Measurements from ENCODE around the gene WTIP. TPM values are rescaled to one million over a fixed set of nuclear protein-coding genes. Genes with fewer than 3 reads are reported as not detected.

Gene WTIP
- total and polyA plus RNA-seq, 2 of the 13 experiments (the other 11 are each of a cell fraction or from before 2014, with no cell fraction given): 15.0 to 18.1 TPM

GRCh38 chr19:34503531-34504272 lies 22.1 kb downstream of the WTIP start (continued):
- TF ChIP-seq TEF (CRISPR knock-in tag; IDR thresholded peaks at IDR 0.05) (no peak), SRSF9 (IDR thresholded peaks at IDR 0.05; ENCODE audit: borderline replicate concordance, insufficient read depth, low read depth, low read length, poor library complexity, severe bottlenecking) (no peak), RFXANK (CRISPR knock-in tag; IDR thresholded peaks at IDR 0.05) (no peak), ZNF256 (CRISPR knock-in tag; conservative IDR thresholded peaks at IDR 0.05) (no peak), ZNF550 (CRISPR knock-in tag; IDR thresholded peaks at IDR 0.05; ENCODE audit: borderline replicate concordance) (no peak), PLSCR1 (CRISPR knock-in tag; IDR thresholded peaks at IDR 0.05; ENCODE audit: borderline replicate concordance) (no peak), HNF4G (IDR thresholded peaks at IDR 0.05; ENCODE audit: borderline replicate concordance, low read depth, low read length) (no peak; the same call in 1 of the 2 replicates), HNF4G (CRISPR knock-in tag; IDR thresholded peaks at IDR 0.05; ENCODE audit: borderline replicate concordance, low read depth) (peak; percentile 52; the same call in 1 of the 2 replicates), KMT2A (CRISPR knock-in tag; IDR thresholded peaks at IDR 0.05) (no peak), ATF4 (CRISPR knock-in tag; IDR thresholded peaks at IDR 0.05) (no peak), ZNF510 (CRISPR knock-in tag; IDR thresholded peaks at IDR 0.05; ENCODE audit: low read depth) (no peak), ARNTL (CRISPR knock-in tag; IDR thresholded peaks at IDR 0.05) (no peak), DNMT1 (CRISPR knock-in tag; IDR thresholded peaks at IDR 0.05) (peak; percentile 63; the same call in 1 of the 2 replicates), SP5 (CRISPR knock-in tag; IDR thresholded peaks at IDR 0.05; ENCODE audit: borderline replicate concordance, low read depth) (no peak), TFAP4 (IDR thresholded peaks at IDR 0.05; ENCODE audit: borderline replicate concordance, low read depth) (no peak), SIN3A (IDR thresholded peaks at IDR 0.05; ENCODE audit: borderline replicate concordance, low read depth, low read length) (no peak), ZFX (CRISPR knock-in tag; IDR thresholded peaks at IDR 0.05; ENCODE audit: low read depth) (peak; percentile 36; the same call in 1 of the 2 replicates), ATF7-NPFF (CRISPR knock-in tag; IDR thresholded peaks at IDR 0.05; ENCODE audit: low read depth) (no peak), HBP1 (CRISPR knock-in tag; IDR thresholded peaks at IDR 0.05; ENCODE audit: low read depth) (0 out of 2 replicates have a peak, but pooled peaks have one; percentile 27), NR2C2 (CRISPR knock-in tag; IDR thresholded peaks at IDR 0.05; ENCODE audit: borderline replicate concordance) (peak; percentile 43; the same call in 1 of the 2 replicates), NAIF1 (CRISPR knock-in tag; IDR thresholded peaks at IDR 0.05; ENCODE audit: borderline replicate concordance) (no peak), RAD21 (CRISPR knock-in tag; IDR thresholded peaks at IDR 0.05) (no peak), ATF5 (CRISPR knock-in tag; IDR thresholded peaks at IDR 0.05; ENCODE audit: low read depth) (no peak), TCF7L2 (IDR thresholded peaks at IDR 0.05; ENCODE audit: low read depth, low read length) (no peak)
